Neutrophil (primary cell): Measurements from ENCODE around the gene FAM171A2.
A peak's percentile ranks its signal among the peaks of the same experiment; 100 is the strongest.

Source experiments
- H3K27ac ChIP-seq: fragments of 200-600 bp; sonication (generic); 2 replicates; pipeline ENCODE4 v1.5.1; 2016; ENCODE audit warnings: mild to moderate bottlenecking, moderate library complexity
- H3K27me3 ChIP-seq: fragments of 200-600 bp; sonication (generic); 2 replicates; pipeline ENCODE4 v1.6.0; 2016; ENCODE audit warnings: mild to moderate bottlenecking
- H3K36me3 ChIP-seq: fragments of 200-600 bp; sonication (generic); 2 replicates; pipeline ENCODE4 v1.5.1; 2017
- H3K4me1 ChIP-seq, 2 experiments: fragments of 200-600 bp in 1 of 2; sonication (generic) in 1 of 2; 1 replicate in 1 of 2; 2 replicates in 1 of 2; pipeline versions ENCODE4 v1.5.1 to v1.6.1; 2013 to 2016; ENCODE audit warnings: low read depth in 1 of 2, low read length in 1 of 2, mild to moderate bottlenecking in 1 of 2, moderate library complexity in 1 of 2; ENCODE audit not compliant: control insufficient read depth in 1 of 2, insufficient read depth in 1 of 2
- H3K4me3 ChIP-seq, 2 experiments: fragments of 200-600 bp in 1 of 2; sonication (generic) in 1 of 2; 1 replicate in 1 of 2; 2 replicates in 1 of 2; pipeline ENCODE4 v1.5.1; 2013 to 2016; ENCODE audit warnings: low read depth in 1 of 2, low read length in 1 of 2, mild to moderate bottlenecking in 1 of 2, moderate library complexity in 1 of 2
- H3K9me3 ChIP-seq: fragments of 200-600 bp; sonication (generic); 2 replicates; pipeline ENCODE4 v1.5.1; 2016
- TF ChIP-seq, protein P1 (sequence below): fragments of 200-600 bp; sonication (generic); IDR thresholded peaks from 2 replicates; pipeline ENCODE4 v1.5.1; 2016; ENCODE audit warnings: antibody characterized with exemption

The FAM171A2 gene

DNA sequence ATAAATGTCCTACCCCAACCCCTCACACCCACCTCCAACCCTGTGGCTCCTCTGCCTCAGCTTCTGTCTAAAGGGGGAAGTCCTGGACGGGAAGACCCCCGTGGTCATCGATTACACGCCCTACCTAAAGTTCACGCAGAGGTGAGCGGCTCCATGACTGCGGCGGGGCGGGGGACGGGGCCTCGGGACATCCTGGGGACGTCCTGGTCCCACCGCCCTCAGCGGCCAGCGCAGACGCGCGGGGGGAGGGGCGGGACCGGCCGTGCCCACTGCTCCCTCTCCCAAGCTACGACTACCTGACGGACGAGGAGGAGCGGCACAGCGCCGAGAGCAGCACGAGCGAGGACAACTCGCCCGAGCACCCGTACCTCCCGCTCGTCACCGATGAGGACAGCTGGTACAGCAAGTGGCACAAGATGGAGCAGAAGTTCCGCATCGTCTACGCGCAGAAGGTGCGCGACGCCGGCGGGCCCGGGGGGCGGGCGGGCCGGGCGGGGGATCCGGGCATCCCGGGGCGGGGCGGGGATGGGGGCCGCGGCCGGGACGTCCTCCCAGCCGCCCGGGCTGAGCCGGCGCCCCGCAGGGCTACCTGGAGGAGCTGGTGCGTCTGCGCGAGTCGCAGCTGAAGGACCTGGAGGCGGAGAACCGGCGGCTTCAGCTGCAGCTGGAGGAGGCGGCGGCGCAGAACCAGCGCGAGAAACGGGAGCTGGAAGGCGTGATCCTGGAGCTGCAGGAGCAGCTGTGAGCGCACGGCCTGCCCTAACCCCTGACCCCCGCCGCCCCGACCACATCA lies 48.6 kb downstream of the FAM171A2 start:
- Histone ChIP-seq H3K27ac (no peak overlapping the region), H3K36me3 (peaks cover 7% of the 10 kb centered on the region), H3K4me3 (peak overlapping the region in 1 of 2 experiments; percentile 32), H3K4me1 (peaks cover 0 to 9% of the 10 kb centered on the region in 2 experiments), H3K9me3 (no peaks in the 10 kb centered on the region), H3K27me3 (peaks cover 88% of the 10 kb centered on the region)
- TF ChIP-seq, protein P1, sequence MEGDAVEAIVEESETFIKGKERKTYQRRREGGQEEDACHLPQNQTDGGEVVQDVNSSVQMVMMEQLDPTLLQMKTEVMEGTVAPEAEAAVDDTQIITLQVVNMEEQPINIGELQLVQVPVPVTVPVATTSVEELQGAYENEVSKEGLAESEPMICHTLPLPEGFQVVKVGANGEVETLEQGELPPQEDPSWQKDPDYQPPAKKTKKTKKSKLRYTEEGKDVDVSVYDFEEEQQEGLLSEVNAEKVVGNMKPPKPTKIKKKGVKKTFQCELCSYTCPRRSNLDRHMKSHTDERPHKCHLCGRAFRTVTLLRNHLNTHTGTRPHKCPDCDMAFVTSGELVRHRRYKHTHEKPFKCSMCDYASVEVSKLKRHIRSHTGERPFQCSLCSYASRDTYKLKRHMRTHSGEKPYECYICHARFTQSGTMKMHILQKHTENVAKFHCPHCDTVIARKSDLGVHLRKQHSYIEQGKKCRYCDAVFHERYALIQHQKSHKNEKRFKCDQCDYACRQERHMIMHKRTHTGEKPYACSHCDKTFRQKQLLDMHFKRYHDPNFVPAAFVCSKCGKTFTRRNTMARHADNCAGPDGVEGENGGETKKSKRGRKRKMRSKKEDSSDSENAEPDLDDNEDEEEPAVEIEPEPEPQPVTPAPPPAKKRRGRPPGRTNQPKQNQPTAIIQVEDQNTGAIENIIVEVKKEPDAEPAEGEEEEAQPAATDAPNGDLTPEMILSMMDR: no peak

DNA sequence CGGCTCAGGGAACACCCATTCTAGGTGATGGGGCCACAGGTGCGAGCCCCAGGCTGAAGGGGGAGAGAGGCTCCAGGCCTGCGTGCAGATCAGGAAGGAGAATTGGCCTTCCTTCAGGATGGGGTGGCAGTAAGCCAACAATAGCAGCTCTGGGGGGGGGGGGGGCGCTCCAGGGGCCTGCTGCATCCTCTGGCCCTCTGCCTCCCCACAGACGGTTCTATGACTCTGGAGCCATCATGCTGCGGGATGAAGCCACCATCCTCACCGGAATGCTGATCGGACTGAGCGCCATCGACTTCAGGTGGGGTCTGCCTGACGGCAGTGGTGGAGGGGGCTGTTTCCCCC lies 49.2 kb downstream of the FAM171A2 start:
- TF ChIP-seq, protein P1: no peak
- Histone ChIP-seq H3K9me3 (no peaks in the 10 kb centered on the region), H3K27me3 (peaks cover 94% of the 10 kb centered on the region), H3K4me3 (no peak overlapping the region), H3K36me3 (peaks cover 1% of the 10 kb centered on the region), H3K27ac (no peak overlapping the region), H3K4me1 (peaks cover 0 to 9% of the 10 kb centered on the region in 2 experiments)

DNA sequence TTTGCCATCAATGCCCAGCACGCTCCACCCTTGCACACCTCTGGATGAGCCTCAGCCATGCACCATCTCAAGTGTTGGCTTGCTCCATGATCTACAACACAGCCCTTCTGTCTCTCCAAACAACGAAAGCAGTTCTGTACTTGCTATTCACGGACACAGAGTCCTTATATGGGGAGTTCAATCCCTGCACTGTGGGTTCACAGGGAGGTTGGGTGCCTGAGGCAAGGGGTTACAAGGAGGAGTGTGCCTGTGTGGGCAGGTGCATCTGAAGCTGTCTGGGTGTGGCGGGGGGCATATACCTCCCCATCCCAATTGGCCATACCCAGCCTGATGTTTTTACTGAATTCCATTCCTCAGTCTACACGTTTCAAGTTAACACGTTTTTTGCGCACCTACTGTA lies 49.6 kb downstream of the FAM171A2 start:
- Histone ChIP-seq H3K9me3 (no peaks in the 10 kb centered on the region), H3K27me3 (peaks cover 98% of the 10 kb centered on the region), H3K27ac (no peak overlapping the region), H3K4me1 (peaks cover 0 to 12% of the 10 kb centered on the region in 2 experiments), H3K4me3 (no peak overlapping the region), H3K36me3 (no peaks in the 10 kb centered on the region)
- TF ChIP-seq, protein P1: no peak

DNA sequence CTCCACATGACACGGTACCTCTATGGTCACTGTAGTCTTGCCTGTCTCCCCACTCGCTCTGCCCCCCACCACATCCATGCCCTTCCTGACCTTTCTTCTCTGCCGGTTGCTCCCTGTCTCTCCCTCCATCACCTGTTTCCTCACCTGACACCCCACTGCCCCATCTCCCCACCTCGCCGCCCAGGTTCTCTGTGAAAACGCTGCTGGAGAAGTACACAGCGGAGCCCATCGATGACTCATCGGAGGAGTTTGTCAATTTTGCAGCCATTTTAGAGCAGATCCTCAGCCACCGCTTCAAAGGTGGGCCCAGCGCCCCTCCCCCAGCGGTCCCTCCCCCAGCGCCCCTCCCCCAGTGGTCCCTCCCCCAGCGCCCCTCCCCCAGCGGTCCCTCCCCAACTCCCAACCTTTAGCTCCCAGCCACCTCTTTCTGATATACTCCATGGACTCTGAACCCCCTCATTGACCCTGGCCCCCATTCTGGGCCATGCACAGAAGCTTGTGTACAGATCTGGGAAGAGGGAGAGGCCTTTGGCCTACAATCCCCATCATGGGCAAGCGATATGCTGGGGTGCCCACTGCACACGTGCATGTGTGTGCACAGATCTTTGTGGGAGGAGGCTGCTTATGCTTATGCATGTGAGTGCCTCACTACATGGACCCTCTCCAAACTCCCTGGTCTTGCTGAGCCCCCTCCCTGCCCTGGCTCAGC lies 51.1 kb downstream of the FAM171A2 start:
- no peaks in the 10 kb centered on the region for H3K9me3 ChIP-seq
- H3K4me3 ChIP-seq: no peak overlapping the region
- TF ChIP-seq, protein P1: no peak
- H3K27me3 ChIP-seq: peaks cover 100% of the 10 kb centered on the region
- H3K4me1 ChIP-seq: peaks cover 0 to 27% of the 10 kb centered on the region in 2 experiments
- no peaks in the 10 kb centered on the region for H3K36me3 ChIP-seq
- no peak overlapping the region for H3K27ac ChIP-seq

DNA sequence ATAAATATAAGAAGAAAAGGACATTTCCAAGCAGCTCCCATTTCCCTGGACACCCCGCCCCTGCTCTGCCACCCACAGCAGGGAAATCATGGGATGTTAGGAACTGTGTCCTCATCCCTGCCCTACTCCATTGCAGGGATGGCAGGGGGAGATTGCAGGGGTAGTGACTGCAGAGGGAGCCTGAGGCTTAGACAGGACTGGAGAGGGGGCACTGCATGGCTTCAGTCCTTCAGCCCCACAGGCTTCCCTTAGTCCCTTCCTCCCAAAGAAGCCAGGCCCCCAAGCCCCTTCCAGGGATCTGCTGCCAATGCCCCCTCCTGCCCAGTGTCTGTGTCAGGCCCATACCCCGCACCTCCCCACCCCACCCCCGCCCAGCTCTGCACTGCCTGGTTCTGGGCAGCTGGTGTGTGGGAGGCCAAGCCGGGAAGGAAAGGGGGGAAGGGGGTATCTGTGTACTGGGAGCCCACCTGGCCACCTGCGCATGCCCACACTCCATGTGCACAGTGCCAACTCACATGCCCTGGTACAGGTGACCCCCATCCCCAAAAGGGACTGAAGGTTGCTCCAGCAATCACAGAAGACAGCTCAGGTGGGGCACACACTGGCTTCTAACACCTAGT lies 52.0 kb downstream of the FAM171A2 start:
- Histone ChIP-seq H3K36me3 (no peaks in the 10 kb centered on the region), H3K4me3 (no peak overlapping the region), H3K27ac (no peak overlapping the region), H3K9me3 (no peaks in the 10 kb centered on the region), H3K4me1 (peaks cover 0 to 28% of the 10 kb centered on the region in 2 experiments), H3K27me3 (peaks cover 100% of the 10 kb centered on the region)
- TF ChIP-seq, protein P1: no peak
